Cardiac fibroblast (primary cell): ENCODE results near the gene PRM1.
A peak's percentile ranks its signal among the peaks of the same experiment; 100 is the strongest.

Experiments used
- DNase-seq, 2 donors: peaks; one replicate each; pipeline versions ENCODE4 v3.0.0 to v3.0.0-alpha.2; 2010; ENCODE audit warnings: low read depth in 2 of 2
- H3K4me3 ChIP-seq, 2 donors: replicated peaks in 1 of 2; 1 replicate in 1 of 2; 2 replicates in 1 of 2; pipeline ENCODE4 v1.5.1; 2011; ENCODE audit warnings: low read depth in 2 of 2, low read length in 2 of 2, mild to moderate bottlenecking in 2 of 2, moderate library complexity in 1 of 2
- CTCF ChIP-seq: IDR thresholded peaks from one replicate; pipeline ENCODE4 v1.5.1; 2011; ENCODE audit warnings: low read depth, mild to moderate bottlenecking, low read length, inconsistent platforms

The PRM1 gene

DNA sequence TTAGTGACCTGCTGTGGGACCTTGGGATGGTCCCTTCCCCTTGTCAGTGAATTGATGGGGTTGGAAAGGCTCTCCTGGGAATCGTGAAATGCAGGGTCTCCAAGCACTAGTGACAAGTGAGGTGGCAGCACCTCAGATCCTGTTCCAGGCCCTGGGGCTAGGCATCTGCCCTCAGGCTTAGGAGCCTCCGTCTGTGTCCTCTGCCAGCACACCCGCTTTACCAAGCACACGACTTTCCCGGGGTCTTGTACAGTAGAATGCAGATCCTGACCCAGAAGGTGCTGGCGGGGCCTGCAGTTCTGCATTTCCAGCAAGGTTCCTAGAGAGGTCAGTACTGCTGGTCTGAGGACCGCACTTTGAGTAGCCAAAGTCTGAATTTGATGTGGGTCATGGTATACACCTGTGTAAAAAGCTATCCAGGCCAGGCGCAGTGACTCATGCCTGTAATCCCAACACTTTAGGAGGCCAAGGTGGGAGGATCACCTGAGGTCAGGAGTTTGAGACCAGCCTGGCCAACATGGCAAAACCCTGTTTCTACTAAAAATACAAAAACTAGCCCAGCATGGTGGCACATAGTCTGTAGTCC lies 33.3 kb upstream of the PRM1 start:
- no peak overlapping the region for H3K4me3 ChIP-seq
- TF ChIP-seq CTCF = no peak
- no peak for DNase-seq

GRCh38 chr16:11313493-11314308 lies 32.6 kb upstream of the PRM1 start:
- H3K4me3 ChIP-seq = no peak overlapping the region
- TF ChIP-seq CTCF = no peak
- no peak for DNase-seq

DNA sequence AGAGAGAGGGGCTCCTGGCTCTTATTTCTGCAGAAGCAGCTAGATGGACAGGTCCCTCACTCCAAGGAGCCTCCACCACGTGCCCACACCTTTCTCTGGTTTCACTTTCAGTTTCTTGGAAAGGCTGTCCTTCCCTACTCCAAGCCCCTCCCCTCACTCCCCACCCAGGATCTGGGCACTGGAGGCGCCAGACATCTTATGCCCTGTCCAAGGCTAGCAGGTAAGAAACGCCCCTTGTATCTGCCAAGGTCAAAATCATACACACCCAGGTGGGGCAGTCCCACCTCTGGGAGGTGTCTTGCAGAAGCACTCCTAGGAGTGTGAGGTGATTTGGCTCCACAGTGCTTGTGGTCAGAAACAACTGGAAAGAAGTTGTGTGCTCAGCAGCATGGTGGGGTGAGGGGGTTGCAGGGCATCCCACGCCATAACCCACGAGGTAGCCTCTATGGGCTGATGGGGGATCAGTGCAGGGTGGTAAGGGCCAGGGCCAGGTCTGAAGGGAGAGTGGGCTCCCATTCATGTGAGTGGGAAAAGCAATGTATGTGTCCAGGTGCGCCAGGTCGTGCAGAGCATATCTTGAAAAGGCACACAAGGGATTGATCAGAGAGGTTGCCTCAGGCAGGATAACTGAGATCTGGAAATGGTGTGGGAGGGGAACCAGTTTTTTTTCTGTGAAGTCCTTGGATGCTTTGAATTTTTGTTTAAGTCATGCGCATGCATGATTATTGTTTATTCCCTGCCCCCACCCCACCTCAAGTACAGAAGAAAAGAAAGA lies 31.8 kb upstream of the PRM1 start:
- no peak for TF ChIP-seq CTCF
- peak; percentile 42 to 55 for DNase-seq
- no peak overlapping the region for H3K4me3 ChIP-seq

DNA sequence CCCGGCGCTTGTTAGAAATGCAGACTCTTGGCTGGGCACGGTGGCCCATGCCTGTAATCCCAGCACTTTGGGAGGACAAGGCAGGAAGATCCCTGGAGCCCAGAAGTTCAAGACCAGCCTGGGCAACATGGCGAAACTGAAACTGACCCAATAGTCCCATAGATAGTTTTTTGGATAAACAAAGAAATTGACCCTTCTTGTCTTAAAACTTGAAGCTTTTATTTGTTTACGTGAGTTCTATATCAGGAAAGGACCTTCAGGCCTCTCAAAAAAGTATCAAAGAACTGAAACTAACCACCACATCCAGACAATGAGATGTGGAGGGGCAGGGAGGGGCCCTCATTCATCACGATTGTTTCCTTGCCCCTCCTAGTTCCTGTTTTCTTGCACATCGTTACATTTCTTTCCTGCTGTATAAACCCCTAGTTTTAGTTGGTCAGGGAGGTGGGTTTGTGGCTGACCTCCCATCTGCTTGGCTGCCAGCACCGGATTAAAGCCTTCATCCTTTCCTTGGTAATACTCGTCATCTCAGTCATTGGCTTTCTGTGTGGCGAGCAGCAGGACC lies 29.9 kb upstream of the PRM1 start:
- no peak for DNase-seq
- no peak for TF ChIP-seq CTCF
- H3K4me3 ChIP-seq = no peak overlapping the region

GRCh38 chr16:11310634-11310977 lies 29.5 kb upstream of the PRM1 start:
- no peak for DNase-seq
- no peak overlapping the region for H3K4me3 ChIP-seq
- no peak for TF ChIP-seq CTCF

DNA sequence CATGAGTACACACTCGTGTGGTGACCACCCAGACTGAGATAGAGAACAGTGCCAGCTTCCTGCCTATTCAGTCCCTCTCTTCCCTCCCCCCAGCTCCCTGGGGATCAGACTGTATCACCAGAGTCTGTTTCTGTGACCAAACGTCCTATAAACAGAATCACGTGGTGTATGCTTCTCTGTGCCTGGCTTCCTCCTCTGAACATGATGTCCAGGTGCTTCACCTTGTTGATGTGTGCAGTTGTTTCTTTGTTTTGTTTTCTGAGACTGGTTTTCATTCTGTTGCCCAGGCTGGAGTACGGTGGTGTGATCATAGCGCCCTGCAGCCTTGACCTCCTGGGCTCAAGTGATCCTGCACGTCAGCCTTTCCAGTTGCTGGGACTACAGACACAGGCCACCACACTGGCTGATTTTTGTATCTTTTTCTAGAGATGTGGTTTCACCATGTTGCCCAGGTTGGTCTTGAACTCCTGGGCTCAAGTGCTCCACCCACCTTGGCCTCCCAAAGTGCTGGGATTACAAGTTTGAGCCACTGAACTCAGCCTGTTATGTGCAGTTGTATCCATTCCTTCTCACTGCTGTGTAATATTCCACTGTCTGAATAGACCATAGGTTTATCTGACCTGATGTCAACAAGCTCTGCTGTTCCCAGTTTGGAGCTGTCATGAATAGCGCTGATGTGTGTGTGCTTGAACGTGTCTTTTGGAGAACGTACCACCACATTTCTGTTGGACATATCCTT lies 28.9 kb upstream of the PRM1 start:
- no peak overlapping the region for H3K4me3 ChIP-seq
- no peak for DNase-seq
- TF ChIP-seq CTCF = no peak
